RWPE1 (cell line): Measurements from ENCODE around the gene SATB1.

Source experiments
- CTCF ChIA-PET: fragments of 350-600 bp; sonication (Branson Sonifier 250); formaldehyde crosslinking; extraction: SDS; loops from one replicate; lab custom pipeline; 2021; lab: Yijun Ruan, JAX
- POLR2A ChIA-PET: fragments of 400-600 bp; formaldehyde crosslinking; extraction: SDS; loops from one replicate; lab custom pipeline; 2020; ENCODE audit warnings: antibody characterized with exemption; ENCODE audit not compliant: low non-redundant PET; lab: Yijun Ruan, JAX
- DNase-seq: peaks from one replicate; pipeline ENCODE4 v3.0.0; 2012; ENCODE audit warnings: low spot score
- H3K27ac ChIP-seq: fragments of 450-650 bp; 2 replicates; pipeline ENCODE4 v1.5.1; 2017
- CTCF ChIP-seq: fragments of 450-650 bp; conservative IDR thresholded peaks from 2 replicates; pipeline ENCODE4 v1.5.1; 2017; ENCODE audit warnings: low read depth, mild to moderate bottlenecking

SATB1 gene

GRCh38 chr3:18446149-18446825 is 21.1 kb upstream of the SATB1 start:
- DNase-seq = no peak
- POLR2A ChIA-PET = no interaction called here
- CTCF ChIA-PET = interaction anchor here (0.6 kb wide), 1 partner anchor 10 kb away, joined by 4 read pairs; no protein-coding TSS in a partner anchor
- H3K27ac ChIP-seq = no peak overlapping the region
- no peak for TF ChIP-seq CTCF

GRCh38 chr3:18445401-18446148 is 20.4 kb upstream of the SATB1 start:
- no peak for DNase-seq
- ChIA-PET CTCF (interaction anchor here (0.6 kb wide), 1 partner anchor 9 kb away, joined by 4 read pairs; no protein-coding TSS in a partner anchor), POLR2A (no interaction called here)

GRCh38 chr3:18444595-18445400 is 19.7 kb upstream of the SATB1 start:
- TF ChIP-seq CTCF = peak; percentile 55
- CTCF ChIA-PET = no interaction called here
- DNase-seq = peak; percentile 45
- no peak overlapping the region for H3K27ac ChIP-seq
- POLR2A ChIA-PET = no interaction called here

More at GRCh38 chr3:18445401-18446148, 20.4 kb upstream of the SATB1 start:
- TF ChIP-seq CTCF = peak; percentile 14; the same call in 1 of the 2 replicates
- H3K27ac ChIP-seq = no peak overlapping the region

- DNase-seq = no peak
- ChIA-PET POLR2A (no interaction called here), CTCF (no interaction called here)
- TF ChIP-seq CTCF = no peak
- H3K27ac ChIP-seq = no peak overlapping the region
Observed at GRCh38 chr3:18443665-18444594, 18.8 kb upstream of the SATB1 start.

GRCh38 chr3:18442756-18443664 is 17.9 kb upstream of the SATB1 start:
- ChIA-PET CTCF (no interaction called here), POLR2A (no interaction called here)
- no peak for DNase-seq
- no peak for TF ChIP-seq CTCF
- no peak overlapping the region for H3K27ac ChIP-seq
